Vagina (tissue), 2 donors: ENCODE results near the gene SCN2A. TPM values are rescaled to one million over a fixed set of nuclear protein-coding genes. Genes with fewer than 3 reads are reported as not detected.

Source experiments
- DNase-seq, 2 donors: peaks; one replicate each; pipeline ENCODE4 v3.0.0-alpha.2; 2017; ENCODE audit errors: extremely low spot score in 2 of 2
- H3K27ac ChIP-seq: fragments of 200-600 bp; sonication (generic); one replicate; pipeline ENCODE4 v1.5.1; 2019
- H3K27me3 ChIP-seq: fragments of 200-600 bp; sonication (generic); one replicate; pipeline ENCODE4 v1.5.1; 2019
- H3K36me3 ChIP-seq, 2 donors: fragments of 200-600 bp; sonication (generic); one replicate each; pipeline ENCODE4 v1.5.1; 2017 to 2019
- H3K4me1 ChIP-seq: fragments of 200-600 bp; sonication (generic); one replicate; pipeline ENCODE4 v1.5.1; 2019
- H3K4me3 ChIP-seq, 2 donors: fragments of 200-600 bp; sonication (generic); 1 replicate in 1 of 2; 2 replicates in 1 of 2; pipeline ENCODE4 v1.5.1; 2016 to 2019
- H3K9me3 ChIP-seq: fragments of 200-600 bp; sonication (generic); one replicate; pipeline ENCODE4 v1.5.1; 2019
- POLR2A ChIP-seq, 2 donors: fragments of 450-650 bp; IDR thresholded peaks; one replicate each; pipeline ENCODE4 v1.6.1; 2017; ENCODE audit warnings: antibody characterized with exemption in 2 of 2, mild to moderate bottlenecking in 2 of 2, moderate library complexity in 2 of 2
- POLR2AphosphoS5 ChIP-seq, 2 donors: sonication (generic); formaldehyde crosslinking; IDR thresholded peaks; one replicate each; pipeline ENCODE4 v1.9.0; 2017; ENCODE audit warnings: antibody characterized with exemption in 2 of 2, mild to moderate bottlenecking in 2 of 2, low read depth in 1 of 2; ENCODE audit not compliant: insufficient read depth in 1 of 2
- intact Hi-C: fragments of 100-400 bp; cut with DNase I; formaldehyde crosslinking; loops from one replicate; pipeline ENCODE4 v1.15.1; 2023
- total RNA-seq: library from RNA; depleted of rRNA; stranded (reverse); fragments of >200 nt; gene quantifications from one replicate; pipeline ENCODE4 v1.2.3, GENCODE V29; 2016
- TF ChIP-seq, protein P1 (sequence below), 3 experiments: fragments of 450-650 bp in 2 of 3; fragments of 200-600 bp in 1 of 3; sonication (generic) in 1 of 3; IDR thresholded peaks; one replicate each; pipeline ENCODE4 v1.5.1; 2017 to 2019; ENCODE audit warnings: antibody characterized with exemption in 3 of 3, mild to moderate bottlenecking in 2 of 3, moderate library complexity in 2 of 3

SCN2A gene
- total RNA-seq, 1 donor from 2014 or later: 1.2 TPM

DNA sequence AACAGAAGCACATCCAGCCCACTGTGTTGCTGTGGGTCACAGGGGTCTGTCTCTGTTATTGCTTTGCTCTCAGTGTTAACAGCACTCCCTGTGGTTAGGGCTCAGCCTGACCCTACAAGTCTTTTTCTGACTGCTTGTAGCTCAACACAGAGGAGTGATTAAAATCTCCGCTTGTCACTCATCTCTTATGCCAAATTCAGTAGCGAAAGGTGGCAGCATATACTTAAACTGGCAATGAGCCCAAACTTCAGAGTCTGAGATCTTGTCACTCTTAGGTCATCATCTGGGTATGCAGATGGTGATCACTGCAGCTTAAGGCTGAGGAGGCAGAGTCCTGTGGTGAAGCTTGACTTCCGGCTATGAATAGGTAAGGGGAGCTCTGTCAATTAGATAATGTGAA, 167.0 kb downstream of the SCN2A start:
- DNase-seq: no peak
- Histone ChIP-seq H3K4me3 (no peak overlapping the region), H3K9me3 (no peaks in the 10 kb centered on the region), H3K27ac (no peak overlapping the region), H3K4me1 (peaks cover 8% of the 10 kb centered on the region), H3K27me3 (no peaks in the 10 kb centered on the region), H3K36me3 (no peaks in the 10 kb centered on the region)
- TF ChIP-seq, protein P1, sequence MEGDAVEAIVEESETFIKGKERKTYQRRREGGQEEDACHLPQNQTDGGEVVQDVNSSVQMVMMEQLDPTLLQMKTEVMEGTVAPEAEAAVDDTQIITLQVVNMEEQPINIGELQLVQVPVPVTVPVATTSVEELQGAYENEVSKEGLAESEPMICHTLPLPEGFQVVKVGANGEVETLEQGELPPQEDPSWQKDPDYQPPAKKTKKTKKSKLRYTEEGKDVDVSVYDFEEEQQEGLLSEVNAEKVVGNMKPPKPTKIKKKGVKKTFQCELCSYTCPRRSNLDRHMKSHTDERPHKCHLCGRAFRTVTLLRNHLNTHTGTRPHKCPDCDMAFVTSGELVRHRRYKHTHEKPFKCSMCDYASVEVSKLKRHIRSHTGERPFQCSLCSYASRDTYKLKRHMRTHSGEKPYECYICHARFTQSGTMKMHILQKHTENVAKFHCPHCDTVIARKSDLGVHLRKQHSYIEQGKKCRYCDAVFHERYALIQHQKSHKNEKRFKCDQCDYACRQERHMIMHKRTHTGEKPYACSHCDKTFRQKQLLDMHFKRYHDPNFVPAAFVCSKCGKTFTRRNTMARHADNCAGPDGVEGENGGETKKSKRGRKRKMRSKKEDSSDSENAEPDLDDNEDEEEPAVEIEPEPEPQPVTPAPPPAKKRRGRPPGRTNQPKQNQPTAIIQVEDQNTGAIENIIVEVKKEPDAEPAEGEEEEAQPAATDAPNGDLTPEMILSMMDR (IDR thresholded peaks at IDR 0.05): no peak
- TF ChIP-seq POLR2A (IDR thresholded peaks at IDR 0.05) (no peak), POLR2AphosphoS5 (IDR thresholded peaks at IDR 0.05; ENCODE audit: insufficient read depth in 1 of 2, low read depth in 1 of 2) (no peak)
- intact Hi-C loops: loop anchor here (10.0 kb wide), 1 partner anchor 289 kb away; no protein-coding TSS in a partner anchor

DNA sequence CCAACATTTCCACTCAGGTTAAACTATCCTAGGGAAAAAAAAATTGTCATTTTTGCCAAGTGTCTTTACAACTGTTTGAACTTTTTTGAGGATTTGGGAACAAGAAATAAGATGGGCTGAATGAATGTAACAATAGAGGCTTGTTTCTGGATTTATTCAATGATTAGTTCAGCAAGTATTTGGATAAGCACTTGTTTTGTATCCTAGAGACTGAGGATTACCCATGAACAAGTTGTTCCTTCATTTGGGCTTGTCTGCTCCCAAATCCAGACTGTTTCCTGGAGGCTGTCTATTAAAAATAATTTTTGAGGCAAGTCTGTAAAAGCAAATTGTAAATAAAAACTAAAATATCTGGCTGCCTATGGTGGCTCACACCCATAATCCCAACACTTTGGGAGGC, 168.3 kb downstream of the SCN2A start:
- DNase-seq: no peak
- peaks cover 8% of the 10 kb centered on the region for H3K4me1 ChIP-seq
- no peak overlapping the region for H3K27ac ChIP-seq
- H3K4me3 ChIP-seq: no peak overlapping the region
- no peaks in the 10 kb centered on the region for H3K9me3 ChIP-seq
- no peaks in the 10 kb centered on the region for H3K27me3 ChIP-seq
- intact Hi-C loops: loop anchor here (10.0 kb wide), 1 partner anchor 287 kb away; no protein-coding TSS in a partner anchor
- H3K36me3 ChIP-seq: no peaks in the 10 kb centered on the region
- TF ChIP-seq, protein P1 (IDR thresholded peaks at IDR 0.05): no peak
- TF ChIP-seq POLR2A (IDR thresholded peaks at IDR 0.05): no peak
- TF ChIP-seq POLR2AphosphoS5 (IDR thresholded peaks at IDR 0.05; ENCODE audit: insufficient read depth in 1 of 2, low read depth in 1 of 2): no peak

DNA sequence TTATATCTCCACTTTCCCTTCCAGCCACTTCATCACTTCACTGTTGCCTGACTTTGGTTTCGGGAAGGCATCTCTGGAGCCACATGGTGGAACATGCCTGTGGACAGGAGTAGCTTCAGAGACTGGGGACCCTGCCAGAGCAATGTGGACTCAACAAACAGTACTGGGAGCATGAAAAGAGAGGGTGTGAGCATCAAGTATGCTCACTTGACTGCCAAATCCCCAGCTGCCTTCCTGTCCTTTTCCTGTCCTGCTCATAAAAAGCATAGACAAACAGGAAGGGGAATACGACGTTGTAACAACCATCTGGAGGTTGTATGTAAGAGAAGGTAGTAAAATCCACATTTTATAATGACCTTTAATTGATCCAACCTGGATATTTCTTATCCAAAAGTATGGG, 169.0 kb downstream of the SCN2A start:
- Histone ChIP-seq H3K9me3 (no peaks in the 10 kb centered on the region), H3K4me1 (peaks cover 8% of the 10 kb centered on the region), H3K36me3 (no peaks in the 10 kb centered on the region), H3K27me3 (no peaks in the 10 kb centered on the region), H3K4me3 (no peak overlapping the region), H3K27ac (peak overlapping the region; percentile 12)
- no peak for DNase-seq
- TF ChIP-seq, protein P1 (IDR thresholded peaks at IDR 0.05): no peak
- no peak for TF ChIP-seq POLR2AphosphoS5 (IDR thresholded peaks at IDR 0.05; ENCODE audit: insufficient read depth in 1 of 2, low read depth in 1 of 2)
- no peak for TF ChIP-seq POLR2A (IDR thresholded peaks at IDR 0.05)
- intact Hi-C loops: loop anchor here (10.0 kb wide), 1 partner anchor 287 kb away; no protein-coding TSS in a partner anchor

DNA sequence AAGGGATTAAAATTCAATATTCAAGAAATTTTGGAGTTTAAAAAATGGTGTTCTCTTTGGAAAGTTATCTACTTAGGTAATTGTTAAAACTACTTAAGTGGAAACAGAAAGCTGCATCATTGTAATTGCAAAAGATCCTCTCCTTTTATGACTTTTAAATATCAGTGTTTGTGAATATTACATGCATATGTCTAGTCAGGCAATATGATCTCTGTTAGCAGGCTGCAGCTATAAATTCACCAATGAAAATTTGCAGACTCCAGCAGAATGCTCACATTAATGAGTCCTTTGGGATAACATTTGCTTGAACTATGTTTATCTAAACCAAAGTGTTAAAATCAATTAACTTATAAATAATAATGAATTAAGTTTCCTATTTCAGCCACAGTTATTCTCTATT, 171.1 kb downstream of the SCN2A start:
- Histone ChIP-seq H3K27ac (no peak overlapping the region), H3K36me3 (no peaks in the 10 kb centered on the region), H3K4me3 (no peak overlapping the region), H3K9me3 (no peaks in the 10 kb centered on the region), H3K4me1 (peaks cover 8% of the 10 kb centered on the region), H3K27me3 (no peaks in the 10 kb centered on the region)
- no peak for TF ChIP-seq POLR2AphosphoS5 (IDR thresholded peaks at IDR 0.05; ENCODE audit: insufficient read depth in 1 of 2, low read depth in 1 of 2)
- TF ChIP-seq, protein P1 (IDR thresholded peaks at IDR 0.05): no peak
- no peak for TF ChIP-seq POLR2A (IDR thresholded peaks at IDR 0.05)
- intact Hi-C loops: no loop called here
- DNase-seq: no peak

DNA sequence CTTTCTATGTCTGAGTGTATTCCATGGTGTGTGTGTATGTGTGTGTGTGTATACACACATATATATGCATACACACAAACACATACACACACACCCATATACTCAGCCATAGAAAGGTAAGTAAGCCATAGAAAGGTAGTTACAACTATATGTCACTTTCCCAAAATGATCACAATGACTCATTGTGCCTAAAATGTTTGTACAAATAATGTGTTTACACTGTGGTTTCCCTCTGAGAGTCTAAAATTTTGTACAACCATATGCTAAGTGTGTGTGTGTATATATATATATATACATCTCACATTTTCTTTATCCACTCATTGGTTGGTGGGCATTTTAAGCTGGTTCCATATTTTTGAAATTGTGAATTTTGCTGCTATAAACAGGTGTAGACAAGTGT, 175.0 kb downstream of the SCN2A start:
- intact Hi-C loops: no loop called here
- no peak overlapping the region for H3K4me3 ChIP-seq
- no peak for DNase-seq
- H3K9me3 ChIP-seq: no peaks in the 10 kb centered on the region
- no peaks in the 10 kb centered on the region for H3K4me1 ChIP-seq
- no peaks in the 10 kb centered on the region for H3K27me3 ChIP-seq
- TF ChIP-seq, protein P1 (IDR thresholded peaks at IDR 0.05): no peak
- TF ChIP-seq POLR2A (IDR thresholded peaks at IDR 0.05) (no peak), POLR2AphosphoS5 (IDR thresholded peaks at IDR 0.05; ENCODE audit: insufficient read depth in 1 of 2, low read depth in 1 of 2) (no peak)
- no peaks in the 10 kb centered on the region for H3K36me3 ChIP-seq
- H3K27ac ChIP-seq: no peak overlapping the region
